ENCODE data around the gene FIBP.
"Not testable (repeated sequence)": the region's sequence is repeated elsewhere in the genome, so short reads cannot be mapped to it uniquely, and the experiment has no call there.

Gene FIBP

DNA sequence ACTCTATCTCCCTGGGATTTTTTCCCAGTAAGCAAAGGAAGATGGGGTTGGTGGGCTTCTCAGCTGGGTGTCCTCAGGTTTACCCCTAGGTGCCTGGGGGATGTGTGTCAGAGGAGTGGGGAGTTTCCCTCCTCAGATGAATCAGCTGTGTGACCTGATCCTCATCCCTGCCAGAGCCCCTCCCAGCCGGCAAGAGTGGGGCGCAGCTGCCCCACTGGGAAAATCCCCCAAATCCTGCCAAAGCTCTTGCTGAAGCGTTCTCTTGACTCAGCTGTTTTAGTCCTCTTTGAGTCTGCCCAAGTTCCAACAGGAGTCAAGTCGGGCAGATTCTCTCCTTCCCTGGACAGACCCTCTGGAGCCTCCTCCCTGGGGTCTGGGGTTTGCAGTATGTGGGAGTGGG, 24.6 kb upstream of the FIBP start:
- peak; percentile 94 for DNase-seq

GRCh38 chr11:65911682-65912568, 23.7 kb upstream of the FIBP start:
- DNase-seq, result peak; percentile 92

DNA sequence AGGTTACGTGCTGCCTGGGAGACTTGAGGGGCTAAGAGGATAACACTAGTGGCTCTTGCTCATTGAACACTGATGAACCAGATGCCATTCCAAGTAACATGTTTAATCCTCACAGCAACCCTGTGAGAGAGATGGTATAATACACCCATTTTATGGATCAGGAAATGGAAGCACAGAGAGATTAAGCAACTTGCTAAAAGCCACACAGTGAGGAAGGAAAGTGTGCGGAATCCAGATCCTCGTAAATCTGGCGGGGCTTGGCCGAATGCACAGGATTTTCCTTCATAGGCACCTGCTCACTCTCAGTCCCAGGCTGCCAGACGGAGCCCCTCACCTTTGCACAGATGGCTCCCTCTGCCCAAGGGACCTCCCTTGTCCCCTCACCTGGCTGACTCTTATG, 19.6 kb upstream of the FIBP start:
- DNase-seq, result no peak

DNA sequence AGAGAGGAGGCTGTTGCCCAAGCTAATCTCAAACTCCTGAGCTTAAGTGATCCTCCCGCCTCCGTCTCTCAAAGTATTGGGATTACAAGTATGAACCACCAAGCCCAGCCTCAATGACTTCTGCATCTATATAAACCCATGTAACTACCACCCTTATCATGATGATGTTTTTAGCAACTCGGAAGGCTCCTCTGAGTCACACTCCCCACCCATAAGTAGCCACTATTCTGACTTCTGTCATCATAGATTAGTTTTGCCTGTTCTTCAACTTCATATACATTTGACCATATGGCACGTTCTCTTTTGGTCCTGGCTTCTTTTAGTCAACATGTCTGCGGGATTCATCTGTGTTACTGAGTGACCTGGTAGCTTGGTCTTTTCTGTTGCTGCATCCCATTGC, 18.3 kb upstream of the FIBP start:
- DNase-seq, result peak; percentile 46

DNA sequence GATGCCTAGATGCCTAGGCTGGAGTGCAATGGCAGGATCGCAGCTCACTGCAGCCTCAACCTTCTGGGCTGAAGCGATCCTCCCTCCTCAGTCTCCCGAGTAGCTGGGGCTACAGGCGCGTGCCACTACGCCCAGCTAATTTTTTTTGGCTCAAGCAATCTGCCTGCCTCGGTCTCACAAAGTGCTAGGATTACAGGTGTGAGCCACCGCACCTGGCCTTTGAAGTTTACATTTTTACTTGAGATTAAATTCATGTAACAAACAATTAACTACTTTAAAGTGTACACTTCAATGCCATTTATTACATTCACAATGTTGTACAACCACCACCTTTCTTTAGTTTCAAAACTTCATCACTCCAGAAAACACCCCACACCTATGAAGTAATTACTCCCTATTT, 15.4 kb upstream of the FIBP start:
- no peak for DNase-seq

GRCh38 chr11:65903068-65903481, 14.8 kb upstream of the FIBP start:
- peak; percentile 77 for DNase-seq

- DNase-seq, result no peak
Measured at GRCh38 chr11:65900899-65901180, 12.6 kb upstream of the FIBP start.

DNA sequence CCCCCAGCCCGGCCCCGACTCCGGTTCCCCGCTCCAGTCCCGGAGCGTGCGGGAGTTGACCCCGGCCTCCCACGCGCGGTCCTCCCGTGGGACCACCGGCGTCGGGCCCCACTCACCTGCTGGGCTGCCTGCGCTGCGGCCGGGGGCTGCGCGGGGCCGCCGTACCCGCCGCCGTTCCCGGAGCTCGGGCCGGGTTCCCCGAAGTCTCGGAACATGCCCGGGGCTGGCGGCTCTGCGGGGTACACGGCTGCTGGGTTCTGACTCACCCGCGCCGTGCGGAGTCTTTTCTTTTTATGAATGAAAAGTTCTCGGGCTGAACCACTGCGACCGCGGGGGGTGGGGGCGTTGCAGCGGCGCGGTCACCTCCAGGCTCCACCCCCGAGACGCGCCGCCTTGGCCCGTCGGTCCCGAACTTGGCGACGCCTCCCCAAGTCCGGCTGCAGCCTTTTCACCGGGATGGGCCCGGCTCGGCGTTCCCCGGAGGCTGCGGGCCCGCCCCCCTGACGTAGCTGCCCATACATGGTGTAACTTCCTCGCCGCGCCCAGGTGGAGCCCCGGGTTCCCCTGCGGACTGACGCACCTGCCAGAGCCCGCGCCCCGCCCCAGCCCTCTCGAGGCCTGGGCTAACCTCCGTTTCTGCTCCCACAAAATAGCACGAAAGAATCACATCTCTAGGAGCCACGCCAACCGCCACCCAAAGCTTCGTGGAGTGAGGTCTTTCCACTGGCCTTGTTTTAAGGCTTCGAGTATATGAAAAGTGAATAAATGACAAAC, 12.0 kb upstream of the FIBP start, which contains the start of gene FOSL1:
TSS of gene FOSL1 (minus strand) at position 264 of the 774 bp plus-strand sequence. CDS start at position 215, 49 bp downstream.
- DNase-seq, result peak; percentile 98

- peak; percentile 86 for DNase-seq
Measured at GRCh38 chr11:65899356-65900124, 11.3 kb upstream of the FIBP start.

GRCh38 chr11:65898656-65899355, 10.5 kb upstream of the FIBP start:
- no peak for DNase-seq

- DNase-seq, result no peak
Measured at GRCh38 chr11:65897020-65897471, 8.8 kb upstream of the FIBP start.

- no peak for DNase-seq
Measured at GRCh38 chr11:65896034-65896999, 8.0 kb upstream of the FIBP start.

DNA sequence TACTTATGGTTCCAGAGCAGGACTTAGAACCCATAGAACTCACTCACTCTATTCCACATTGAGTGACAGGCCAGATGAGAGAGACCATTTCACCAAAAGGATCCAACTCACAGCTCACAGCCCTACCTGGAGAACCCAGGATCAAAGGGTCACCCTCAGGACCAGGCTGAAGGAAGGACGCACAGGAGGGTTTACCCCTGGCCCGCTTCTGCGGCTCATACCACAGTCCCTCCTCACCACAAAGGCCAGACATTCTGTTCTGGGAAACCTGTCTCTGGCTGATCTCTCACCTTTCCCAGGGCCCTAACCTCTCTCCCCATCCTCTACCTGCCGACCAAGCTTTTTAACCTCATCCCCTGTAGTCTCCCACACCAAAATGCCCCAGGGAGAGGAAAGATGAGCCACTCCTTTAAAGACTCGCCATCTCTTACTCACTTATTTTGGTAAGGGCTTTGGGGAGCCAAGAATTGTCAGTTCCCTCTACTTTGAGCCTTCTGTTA, 7.3 kb upstream of the FIBP start:
- no peak for DNase-seq

- DNase-seq, result no peak
Measured at GRCh38 chr11:65894034-65894591, 5.8 kb upstream of the FIBP start.

- no peak for DNase-seq
Measured at GRCh38 chr11:65892661-65893317, 4.5 kb upstream of the FIBP start.

DNA sequence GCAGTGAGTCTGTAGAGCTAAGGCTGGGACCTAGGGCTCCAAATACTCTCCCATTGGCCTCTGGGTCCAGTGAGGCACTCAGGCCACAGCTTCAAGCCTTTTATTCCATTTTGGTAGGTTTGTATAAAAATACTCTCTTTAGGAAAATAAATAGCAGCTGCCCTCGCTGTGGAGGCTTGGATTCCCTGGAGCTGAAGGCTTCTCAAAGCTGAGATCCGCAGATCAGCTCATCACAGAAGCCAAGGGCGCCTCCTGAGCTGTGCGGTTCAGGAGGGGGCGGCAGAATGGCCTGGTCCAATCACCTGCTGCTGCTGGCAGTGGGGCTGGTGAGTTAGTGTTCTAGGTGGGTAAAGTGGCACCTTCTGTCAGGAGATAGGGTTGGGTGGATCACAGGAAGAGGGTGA, 3.9 kb upstream of the FIBP start:
- DNase-seq, result not testable (repeated sequence)

DNA sequence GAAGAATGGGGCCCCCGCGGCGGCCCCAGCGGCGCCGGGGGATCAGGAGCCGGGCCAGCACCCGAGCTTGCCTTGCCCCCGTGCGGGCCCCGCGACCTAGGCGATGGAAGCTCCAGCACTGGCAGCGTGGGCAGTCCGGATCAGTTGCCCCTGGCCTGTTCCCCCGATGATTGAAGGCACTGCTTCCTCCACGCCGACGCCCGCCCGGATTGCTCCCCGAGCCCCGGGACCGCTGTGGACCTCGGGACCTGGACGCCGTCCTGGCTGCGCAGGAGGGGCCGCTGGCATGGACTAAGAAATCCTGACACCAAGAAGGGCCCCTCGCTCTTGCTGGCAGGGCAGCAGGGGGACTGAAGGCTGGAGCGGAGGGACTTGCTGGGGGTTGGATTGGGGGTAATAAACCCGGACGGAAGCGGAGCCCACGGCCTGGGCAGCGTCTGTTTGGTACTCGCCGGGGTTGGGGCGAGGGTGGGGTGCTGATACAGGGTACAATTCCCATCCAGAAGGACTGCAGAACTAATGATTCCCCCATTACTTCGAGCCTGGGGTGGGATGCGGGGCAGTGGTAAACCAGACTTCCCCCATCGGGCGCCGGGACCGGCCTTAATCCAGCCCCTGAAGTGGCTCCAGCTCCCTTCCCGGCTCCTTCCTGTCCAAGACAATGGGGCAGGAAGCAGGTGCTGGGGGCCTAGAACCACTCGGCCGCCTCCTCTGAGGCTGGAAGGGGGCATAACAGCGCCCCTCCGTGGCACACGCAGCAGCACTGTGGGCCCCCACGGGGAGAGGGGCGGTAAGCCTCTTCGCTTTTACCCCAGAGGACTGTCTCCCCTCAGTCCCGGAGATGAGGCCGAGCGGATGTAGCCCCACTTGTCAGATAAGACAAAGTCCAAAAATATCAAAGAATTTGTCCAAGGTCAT, 3.2 kb upstream of the FIBP start:
- no peak for DNase-seq

DNA sequence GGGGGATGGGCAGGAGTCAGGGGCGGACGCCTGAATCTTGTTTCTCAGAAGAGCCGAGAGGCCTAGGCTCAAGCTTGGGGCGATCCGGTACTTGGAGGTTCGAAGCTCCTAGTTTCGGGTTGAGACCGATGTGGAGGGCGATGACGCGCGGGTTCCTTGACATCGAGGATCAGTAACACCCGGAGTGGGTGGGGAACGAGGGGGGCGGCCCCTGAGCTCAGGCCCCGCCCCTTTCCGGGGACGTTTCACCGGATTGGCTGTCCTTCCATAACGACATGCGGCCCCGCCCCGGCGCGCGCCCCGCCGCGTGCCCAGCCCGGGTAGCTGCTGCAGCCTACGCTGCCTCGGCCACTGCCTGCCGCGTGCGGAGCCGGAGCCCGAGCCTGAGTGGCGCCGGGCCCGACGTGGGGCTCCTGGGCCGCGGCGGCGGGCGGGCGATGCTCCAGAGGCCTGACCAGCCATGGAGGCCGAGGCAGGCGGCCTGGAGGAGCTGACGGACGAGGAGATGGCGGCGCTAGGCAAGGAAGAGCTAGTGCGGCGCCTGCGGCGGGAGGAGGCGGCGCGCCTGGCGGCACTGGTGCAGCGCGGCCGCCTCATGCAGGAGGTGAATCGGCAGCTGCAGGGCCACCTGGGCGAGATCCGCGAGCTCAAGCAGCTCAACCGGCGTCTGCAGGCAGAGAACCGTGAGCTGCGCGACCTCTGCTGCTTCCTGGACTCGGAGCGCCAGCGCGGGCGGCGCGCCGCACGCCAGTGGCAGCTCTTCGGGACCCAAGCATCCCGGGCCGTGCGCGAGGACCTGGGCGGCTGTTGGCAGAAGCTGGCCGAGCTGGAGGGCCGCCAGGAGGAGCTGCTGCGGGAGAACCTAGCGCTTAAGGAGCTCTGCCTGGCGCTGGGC, 2.3 kb upstream of the FIBP start, which contains the start of gene CCDC85B:
TSS of gene CCDC85B (plus strand) at position 350 of the 895 bp plus-strand sequence. CDS start at position 461, 111 bp downstream.
- DNase-seq, result peak; percentile 92
